Heart left ventricle (tissue), 13 donors: ENCODE data around the gene CAPN10.

Experiments used
- POLR2A ChIP-seq, 2 donors: fragments of 450-650 bp; IDR thresholded peaks; one replicate each; pipeline ENCODE4 v1.6.1; 2017; ENCODE audit warnings: antibody characterized with exemption in 2 of 2, mild to moderate bottlenecking in 2 of 2, moderate library complexity in 2 of 2
- TF ChIP-seq, protein P1 (sequence below), 12 donors: fragments of 200-600 bp; sonication (generic) in 4 of 12; IDR thresholded peaks; one replicate each; pipeline versions ENCODE4 v1.5.0 to v1.8.0; 2018 to 2022; ENCODE audit warnings: antibody characterized with exemption in 12 of 12, mild to moderate bottlenecking in 5 of 12
- donor health status: ischemic (EF 13 %, LVEDD 7.1; RV severe dilation, severe dysfunction).
- donor health status: DM: no; HTN: yes; CAD: no.
- donor health status: DM: no; HTN: no; CAD: no.
- donor health status: ischemic (EF 25% LVEDD 6.9; RV normal size, moderate dysfunction).
- donor health status: ischemic (EF 25% LVEDD 5.7; RV mildly dilated, moderate dysfunction).
- donor health status: ischemic (EF 35%, LVEDD 5.7; RV mildly dilated, moderate dysfunction).
- donor health status: nonischemic (EF 11% LVEDD 7.7; RV severe dilation, severe dysfunction).
- donor health status: DM: yes; HTN: yes; CAD: no.
- donor health status: PGD.
- donor health status: ischemic (EF 29% LVEDD 5.4; RV normal size, mild dysfunction).
- donor health status: nonischemic (EF 23%, LVEDD 6.1; RV moderate dilation, normal function).

DNA sequence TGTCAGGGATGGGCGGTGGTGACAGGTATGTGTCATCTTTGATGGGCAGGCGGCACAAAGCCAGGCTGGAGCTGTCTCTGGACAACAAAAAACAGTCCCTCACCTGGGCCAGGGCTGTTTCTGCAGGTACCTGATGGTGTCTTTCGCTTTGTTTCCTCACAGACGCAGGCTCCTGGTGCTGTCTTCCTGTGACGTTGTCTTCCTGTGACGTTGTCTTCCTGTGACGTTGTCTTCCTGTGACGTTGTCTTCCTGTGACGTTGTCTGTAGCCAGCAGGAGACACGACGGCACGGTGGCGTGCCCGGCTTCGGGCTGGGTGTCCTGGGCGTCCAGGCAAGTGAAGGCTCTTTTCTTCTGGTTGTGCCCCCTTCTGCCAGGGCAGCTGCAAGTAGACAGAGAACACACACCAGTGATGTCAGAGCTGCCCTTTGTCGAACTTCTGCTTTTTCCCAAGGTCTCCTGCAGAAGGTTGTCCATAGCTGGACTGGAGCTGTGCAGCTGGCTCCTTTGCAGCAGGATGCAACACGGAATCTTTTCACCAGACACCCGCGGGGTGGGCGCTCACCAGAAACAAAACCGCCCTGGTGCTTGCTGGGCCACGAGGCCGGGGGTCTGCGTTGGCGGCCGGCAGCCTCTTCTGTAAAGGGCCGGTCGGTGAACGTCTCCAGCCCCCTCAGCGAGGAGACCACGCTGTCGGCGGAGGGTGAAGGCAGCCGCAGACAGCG lies 59.8 kb downstream of the CAPN10 start:
- TF ChIP-seq, protein P1, sequence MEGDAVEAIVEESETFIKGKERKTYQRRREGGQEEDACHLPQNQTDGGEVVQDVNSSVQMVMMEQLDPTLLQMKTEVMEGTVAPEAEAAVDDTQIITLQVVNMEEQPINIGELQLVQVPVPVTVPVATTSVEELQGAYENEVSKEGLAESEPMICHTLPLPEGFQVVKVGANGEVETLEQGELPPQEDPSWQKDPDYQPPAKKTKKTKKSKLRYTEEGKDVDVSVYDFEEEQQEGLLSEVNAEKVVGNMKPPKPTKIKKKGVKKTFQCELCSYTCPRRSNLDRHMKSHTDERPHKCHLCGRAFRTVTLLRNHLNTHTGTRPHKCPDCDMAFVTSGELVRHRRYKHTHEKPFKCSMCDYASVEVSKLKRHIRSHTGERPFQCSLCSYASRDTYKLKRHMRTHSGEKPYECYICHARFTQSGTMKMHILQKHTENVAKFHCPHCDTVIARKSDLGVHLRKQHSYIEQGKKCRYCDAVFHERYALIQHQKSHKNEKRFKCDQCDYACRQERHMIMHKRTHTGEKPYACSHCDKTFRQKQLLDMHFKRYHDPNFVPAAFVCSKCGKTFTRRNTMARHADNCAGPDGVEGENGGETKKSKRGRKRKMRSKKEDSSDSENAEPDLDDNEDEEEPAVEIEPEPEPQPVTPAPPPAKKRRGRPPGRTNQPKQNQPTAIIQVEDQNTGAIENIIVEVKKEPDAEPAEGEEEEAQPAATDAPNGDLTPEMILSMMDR (IDR thresholded peaks at IDR 0.05) = no peak
- TF ChIP-seq POLR2A (IDR thresholded peaks at IDR 0.05) = no peak
